ENCODE data around the gene AMDHD1.

DNA sequence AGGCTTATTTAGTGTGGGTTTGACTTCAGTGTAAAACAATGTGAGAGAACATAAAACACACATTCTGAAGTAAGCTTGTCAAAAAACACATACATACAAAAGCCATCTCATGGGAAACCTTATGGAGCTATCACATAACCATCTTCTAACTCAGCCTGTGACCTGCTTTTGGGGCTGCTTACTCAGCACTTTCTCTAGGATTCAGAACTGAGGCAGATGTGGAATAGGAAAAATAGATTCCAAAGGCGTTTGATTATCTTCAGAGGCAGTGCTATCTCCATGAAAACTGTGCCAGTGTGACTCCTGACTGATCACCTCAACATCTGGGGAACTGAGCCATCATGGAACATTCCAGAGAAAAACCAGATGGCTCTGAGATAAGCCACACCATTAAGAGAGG is 39.5 kb downstream of the AMDHD1 start:
- TF ChIP-seq JUN (CRISPR knock-in tag; IDR thresholded peaks at IDR 0.05) (no peak), CTCF (IDR thresholded peaks at IDR 0.05) (no peak), TCF7 (CRISPR knock-in tag; IDR thresholded peaks at IDR 0.05; ENCODE audit: low read depth) (no peak), ZNF423 (CRISPR knock-in tag; IDR thresholded peaks at IDR 0.05) (no peak), ERG (CRISPR knock-in tag; IDR thresholded peaks at IDR 0.05) (no peak), CREM (CRISPR knock-in tag; IDR thresholded peaks at IDR 0.05) (no peak)
- TF ChIP-seq, protein P1, sequence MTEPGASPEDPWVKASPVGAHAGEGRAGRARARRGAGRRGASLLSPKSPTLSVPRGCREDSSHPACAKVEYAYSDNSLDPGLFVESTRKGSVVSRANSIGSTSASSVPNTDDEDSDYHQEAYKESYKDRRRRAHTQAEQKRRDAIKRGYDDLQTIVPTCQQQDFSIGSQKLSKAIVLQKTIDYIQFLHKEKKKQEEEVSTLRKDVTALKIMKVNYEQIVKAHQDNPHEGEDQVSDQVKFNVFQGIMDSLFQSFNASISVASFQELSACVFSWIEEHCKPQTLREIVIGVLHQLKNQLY (CRISPR knock-in tag; IDR thresholded peaks at IDR 0.05): no peak
